GM12878 (cell line): Measurements from ENCODE around the gene CHAD. TPM values are rescaled to one million over a fixed set of nuclear protein-coding genes. Genes with fewer than 3 reads are reported as not detected.

Experiments
- ATAC-seq: fragments of 200-7000 bp; cut with Tn5 transposase; 3 replicates; pipeline ENCODE4 v1.9.1; 2020; ENCODE audit warnings: mild to moderate bottlenecking, moderate library complexity
- BruUV-seq: library from RNA; stranded (reverse); fragments of 400-500 nt; replicated peaks from 2 replicates; lab custom pipeline; 2021; lab: Mats Ljungman, UMichigan
- CTCF ChIA-PET: fragments of 300-600 bp; sonication (Branson Sonifier 250); formaldehyde crosslinking; extraction: SDS; loops from one replicate; lab custom pipeline; 2021; ENCODE audit warnings: inconsistent platforms; lab: Yijun Ruan, JAX
- POLR2A ChIA-PET: fragments of 350-600 bp; formaldehyde crosslinking; extraction: SDS; loops from one replicate; lab custom pipeline; 2021; ENCODE audit warnings: inconsistent platforms; lab: Charles Lee
- RAD21 ChIA-PET: fragments of 300-600 bp; sonication (Branson Sonifier 250); formaldehyde crosslinking; loops from one replicate; lab custom pipeline; 2023; ENCODE audit warnings: antibody characterized with exemption; ENCODE audit not compliant: unreplicated experiment; lab: Charles Lee
- SMC1A ChIA-PET: fragments of 300-600 bp; sonication (Branson Sonifier 250); formaldehyde crosslinking; loops from one replicate; lab custom pipeline; 2023; ENCODE audit not compliant: unreplicated experiment, uncharacterized antibody; lab: Charles Lee
- DNase-seq: peaks from one replicate; pipeline ENCODE4 v3.0.0-alpha.2; 2011; ENCODE audit warnings: low read depth, low spot score
- FAIRE-seq: peaks from 3 replicates; lab custom pipeline; 2011; peaks lifted over from hg19 to GRCh38; lab: Jason Lieb, UNC
- H2AFZ ChIP-seq: 2 replicates; pipeline ENCODE4 v1.6.0; 2011; ENCODE audit warnings: low read depth, low read length, control low read depth; ENCODE audit not compliant: control insufficient read depth
- H3K27ac ChIP-seq: 2 replicates; pipeline ENCODE4 v1.5.1; 2011; ENCODE audit warnings: control low read depth; ENCODE audit not compliant: control insufficient read depth, insufficient read depth
- H3K27me3 ChIP-seq, 2 experiments: replicated peaks in 1 of 2; 2 replicates each; pipeline versions ENCODE4 v1.6.0 to v1.6.1; 2011; ENCODE audit warnings: low read length in 1 of 2; ENCODE audit not compliant: control insufficient read depth in 2 of 2, insufficient read depth in 2 of 2
- H3K36me3 ChIP-seq, 2 experiments: 2 replicates each; pipeline ENCODE4 v1.5.1; 2011; ENCODE audit warnings: low read length in 1 of 2; ENCODE audit not compliant: control insufficient read depth in 2 of 2, insufficient read depth in 2 of 2
- H3K4me1 ChIP-seq: 2 replicates; pipeline ENCODE4 v1.6.1; 2011; ENCODE audit warnings: mild to moderate bottlenecking, low read length, moderate library complexity, mixed read lengths; ENCODE audit not compliant: control insufficient read depth, insufficient read depth
- H3K4me2 ChIP-seq: 2 replicates; pipeline ENCODE4 v1.6.0; 2011; ENCODE audit warnings: control low read depth; ENCODE audit not compliant: control insufficient read depth, insufficient read depth
- H3K4me3 ChIP-seq: fragments of 200-600 bp; sonication (generic); 2 replicates; pipeline ENCODE4 v1.5.1; 2016
- H3K79me2 ChIP-seq: 2 replicates; pipeline ENCODE4 v1.6.0; 2011; ENCODE audit warnings: low read length; ENCODE audit not compliant: control insufficient read depth, insufficient read depth
- H3K9ac ChIP-seq: 2 replicates; pipeline ENCODE4 v1.8.0; 2011; ENCODE audit warnings: low read length, control low read depth, mixed read lengths; ENCODE audit not compliant: control insufficient read depth, insufficient read depth
- H3K9me3 ChIP-seq: replicated peaks from 3 replicates; pipeline ENCODE4 v1.5.1; 2011; ENCODE audit warnings: mild to moderate bottlenecking, low read length; ENCODE audit not compliant: control insufficient read depth, insufficient read depth
- H4K20me1 ChIP-seq: 2 replicates; pipeline ENCODE4 v1.6.0; 2011; ENCODE audit not compliant: control insufficient read depth, insufficient read depth
- BHLHE40 ChIP-seq, 2 experiments: fragments of 450-650 bp in 1 of 2; IDR thresholded peaks; 2 replicates each; pipeline ENCODE4 v1.6.1; 2011 to 2017; ENCODE audit warnings: low read depth in 2 of 2, borderline replicate concordance in 1 of 2, improper control_type of control experiment in 1 of 2, low read length in 1 of 2, mild to moderate bottlenecking in 1 of 2
- CEBPB ChIP-seq, 2 experiments: fragments of 150-350 bp in 1 of 2; IDR thresholded peaks; 2 replicates each; pipeline ENCODE4 v1.6.1; 2012 to 2014; ENCODE audit warnings: low read depth in 2 of 2, low read length in 2 of 2, borderline replicate concordance in 1 of 2, inconsistent platforms in 1 of 2
- CHD2 ChIP-seq: IDR thresholded peaks from 2 replicates; pipeline ENCODE4 v1.6.1; 2011; ENCODE audit warnings: low read depth, low read length, improper control_type of control experiment, borderline replicate concordance
- EP300 ChIP-seq, 2 experiments: fragments of 150-350 bp in 1 of 2; IDR thresholded peaks; 2 replicates each; pipeline ENCODE4 v1.6.1; 2011 to 2012; ENCODE audit warnings: low read depth in 2 of 2, low read length in 2 of 2, borderline replicate concordance in 1 of 2, improper control_type of control experiment in 1 of 2, inconsistent platforms in 1 of 2; ENCODE audit not compliant: control insufficient read depth in 1 of 2
- FOS ChIP-seq: IDR thresholded peaks from 3 replicates; pipeline ENCODE4 v1.6.1; 2011; ENCODE audit warnings: borderline replicate concordance; ENCODE audit not compliant: insufficient read length; ENCODE audit errors: extremely low read depth
- MAX ChIP-seq: IDR thresholded peaks from 2 replicates; pipeline ENCODE4 v1.6.1; 2012; ENCODE audit warnings: low read depth, low read length, improper control_type of control experiment
- MTA3 ChIP-seq: IDR thresholded peaks from 2 replicates; pipeline ENCODE4 v1.6.1; 2012; ENCODE audit warnings: low read length, inconsistent platforms, borderline replicate concordance
- MYB ChIP-seq: fragments of 150-350 bp; IDR thresholded peaks from 2 replicates; pipeline ENCODE4 v1.6.1; 2014; ENCODE audit warnings: mild to moderate bottlenecking, low read depth, low read length, borderline replicate concordance
- MYC ChIP-seq: IDR thresholded peaks from 2 replicates; pipeline ENCODE4 v1.6.1; 2011; ENCODE audit warnings: mild to moderate bottlenecking, low read length, moderate library complexity, inconsistent platforms; ENCODE audit not compliant: insufficient read depth, insufficient replicate concordance, insufficient read length, severe bottlenecking
- PAX5 ChIP-seq: IDR thresholded peaks from 2 replicates; pipeline ENCODE4 v1.6.1; 2011; ENCODE audit warnings: low read depth, low read length, borderline replicate concordance
- RELA ChIP-seq: fragments of 450-650 bp; IDR thresholded peaks from 2 replicates; pipeline ENCODE4 v1.8.0; 2014; ENCODE audit warnings: borderline replicate concordance; ENCODE audit not compliant: partially characterized antibody
- SIN3A ChIP-seq: IDR thresholded peaks from 2 replicates; pipeline ENCODE4 v1.6.1; 2012; ENCODE audit warnings: low read depth, low read length, improper control_type of control experiment
- SRF ChIP-seq, 2 experiments: IDR thresholded peaks; 2 replicates each; pipeline ENCODE4 v1.6.1; 2011; ENCODE audit warnings: low read depth in 2 of 2, low read length in 2 of 2, mild to moderate bottlenecking in 1 of 2, moderate library complexity in 1 of 2
- SUPT20H ChIP-seq: IDR thresholded peaks from 2 replicates; pipeline ENCODE4 v1.6.1; 2011; ENCODE audit warnings: low read depth, mild to moderate bottlenecking, low read length, moderate library complexity, borderline replicate concordance; ENCODE audit not compliant: control insufficient read depth
- ZNF24 ChIP-seq: fragments of 450-650 bp; IDR thresholded peaks from 2 replicates; pipeline ENCODE4 v1.6.1; 2017; ENCODE audit warnings: antibody characterized with exemption, mild to moderate bottlenecking
- ZNF384 ChIP-seq: IDR thresholded peaks from 2 replicates; pipeline ENCODE4 v1.6.1; 2012; ENCODE audit warnings: low read depth, mild to moderate bottlenecking, low read length, improper control_type of control experiment, borderline replicate concordance
- ZZZ3 ChIP-seq: IDR thresholded peaks from 2 replicates; pipeline ENCODE4 v1.6.1; 2011; ENCODE audit warnings: low read depth; ENCODE audit not compliant: control insufficient read depth, insufficient read length
- WGBS: methylation state at CpG from one replicate; pipeline ENCODE4 v1.1.6; 2016; ENCODE audit warnings: low lambda C conversion rate; ENCODE audit not compliant: insufficient replicate concordance, insufficient coverage; ENCODE audit errors: missing lambda C conversion rate; 5-methylcytosine and 5-hydroxymethylcytosine counted together
- in situ Hi-C: fragments of 300-500 bp; cut with MboI; formaldehyde crosslinking; loops from 9 replicates; pipeline ENCODE4 v1.14.3; 2018; ENCODE audit warnings: mixed read lengths
- intact Hi-C: fragments of 100-400 bp; cut with micrococcal nuclease; formaldehyde crosslinking; loops from one replicate; pipeline ENCODE4 v1.14.2; 2022; ENCODE audit not compliant: unreplicated experiment
- polyA plus RNA-seq, 11 experiments: library from polyadenylated mRNA; depleted of rRNA in 4 of 11; unstranded in 6 of 11; stranded (reverse) in 5 of 11; fragments of >200 nt; fragmentation: Nextera tagmentation in 4 of 11; fragmentation: Illumina TruSeq in 1 of 11; extraction: Ambion mirVana in 4 of 11; extraction: Trizol in 1 of 11; gene quantifications; 1 replicate in 1 of 11; 2 replicates in 10 of 11; pipeline versions ENCODE4 v1.2.1 to v1.2.3, GENCODE V29; 2011 to 2016; ENCODE audit warnings: inconsistent platforms in 2 of 11, missing spikeins in 2 of 11, low read depth in 1 of 11
- total RNA-seq, 4 experiments: library from RNA; depleted of rRNA in 3 of 4; stranded (reverse); fragments of >200 nt in 3 of 4; fragmentation: Illumina TruSeq in 1 of 4; extraction: Trizol in 1 of 4; gene quantifications; 2 replicates each; pipeline versions ENCODE4 v1.2.1 to v1.2.3, GENCODE V29; 2013 to 2021
- TF ChIP-seq, protein P1 (sequence below): IDR thresholded peaks from 2 replicates; pipeline ENCODE4 v1.6.1; 2011; ENCODE audit warnings: borderline replicate concordance, low read depth, mild to moderate bottlenecking, moderate library complexity, mixed read lengths, low read length; ENCODE audit not compliant: insufficient read depth; ENCODE audit errors: extremely low read length

Gene CHAD
- total and polyA plus RNA-seq, 10 of the 15 experiments (the other 5 are each of a cell fraction or from before 2014, with no cell fraction given): 0.06 TPM; not detected in 9

- no peaks in the 10 kb centered on the region for H3K27me3 ChIP-seq
- POLR2A ChIA-PET: interaction anchor here (0.7 kb wide), 1 partner anchor 160 kb away, joined by 5 read pairs; no protein-coding TSS in a partner anchor
Observed at GRCh38 chr17:50493744-50494143, 25.1 kb upstream of the CHAD start.

More at GRCh38 chr17:50493744-50494143, 25.1 kb upstream of the CHAD start:
- H3K36me3 ChIP-seq: no peaks in the 10 kb centered on the region
- no peak for FAIRE-seq
- WGBS: 4% methylated on average over 3 of the region's 3 CpGs
- H3K4me2 ChIP-seq: no peak overlapping the region
- H3K79me2 ChIP-seq: no peaks in the 10 kb centered on the region
- no peaks in the 10 kb centered on the region for H3K4me1 ChIP-seq
- SMC1A ChIA-PET: interaction anchor here (1.0 to 1.8 kb wide), 5 partner anchors 9 to 202 kb away, joined by 3 to 5 read pairs (median 4); no protein-coding TSS in a partner anchor
- intact Hi-C loops: no loop called here
- TF ChIP-seq CHD2: no peak
- no peak for TF ChIP-seq SRF (IDR thresholded peaks at IDR 0.05; ENCODE audit: low read depth in 2 of 2, low read length in 2 of 2)
- TF ChIP-seq SIN3A: no peak
- TF ChIP-seq RELA: no peak
- TF ChIP-seq EP300 (IDR thresholded peaks at IDR 0.05; ENCODE audit: borderline replicate concordance in 1 of 2, control insufficient read depth in 1 of 2, low read depth in 2 of 2, low read length in 2 of 2): no peak
- TF ChIP-seq MAX: no peak
- no peak for TF ChIP-seq ZZZ3
- TF ChIP-seq CEBPB (IDR thresholded peaks at IDR 0.05; ENCODE audit: borderline replicate concordance in 1 of 2, low read depth in 2 of 2, low read length in 2 of 2): no peak
- TF ChIP-seq, protein P1, sequence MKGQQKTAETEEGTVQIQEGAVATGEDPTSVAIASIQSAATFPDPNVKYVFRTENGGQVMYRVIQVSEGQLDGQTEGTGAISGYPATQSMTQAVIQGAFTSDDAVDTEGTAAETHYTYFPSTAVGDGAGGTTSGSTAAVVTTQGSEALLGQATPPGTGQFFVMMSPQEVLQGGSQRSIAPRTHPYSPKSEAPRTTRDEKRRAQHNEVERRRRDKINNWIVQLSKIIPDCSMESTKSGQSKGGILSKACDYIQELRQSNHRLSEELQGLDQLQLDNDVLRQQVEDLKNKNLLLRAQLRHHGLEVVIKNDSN: no peak
- TF ChIP-seq BHLHE40 (IDR thresholded peaks at IDR 0.05; ENCODE audit: borderline replicate concordance in 1 of 2, low read depth in 2 of 2, low read length in 1 of 2): no peak
- TF ChIP-seq SUPT20H: no peak
- no peak for TF ChIP-seq PAX5
- no peak for TF ChIP-seq FOS
- no peak for TF ChIP-seq MYB
- TF ChIP-seq MYC: no peak
- no peak for TF ChIP-seq MTA3
- no peak for TF ChIP-seq ZNF24
- no peak for TF ChIP-seq ZNF384
- H4K20me1 ChIP-seq: no peaks in the 10 kb centered on the region
- no peak for DNase-seq
- no peak for ATAC-seq
- CTCF ChIA-PET: interaction anchor here (1.0 to 2.5 kb wide), 6 partner anchors 10 to 349 kb away, joined by 4 to 12 read pairs (median 4); no protein-coding TSS in a partner anchor
- no peak overlapping the region for H3K27ac ChIP-seq
- H3K4me3 ChIP-seq: no peak overlapping the region
- RAD21 ChIA-PET: interaction anchor here (1.0 kb wide), 1 partner anchor 10 kb away, joined by 6 read pairs; no protein-coding TSS in a partner anchor
- H2AFZ ChIP-seq: no peak overlapping the region
- in situ Hi-C loops: no loop called here
- no peak overlapping the region for H3K9ac ChIP-seq
- no TSS peak for BruUV-seq
- H3K9me3 ChIP-seq: no peaks in the 10 kb centered on the region
